Lower lobe of right lung (tissue), 2 donors: ENCODE measurements around the gene EDN2. TPM values are rescaled to one million over a fixed set of nuclear protein-coding genes. Genes with fewer than 3 reads are reported as not detected.

Experiments
- ATAC-seq, 2 donors: fragments of 200-7000 bp; cut with Tn5 transposase; one replicate each; pipeline ENCODE4 v1.9.1; 2020 to 2022; ENCODE audit warnings: mild to moderate bottlenecking in 2 of 2, moderate library complexity in 2 of 2
- DNase-seq: peaks from one replicate; pipeline ENCODE4 v3.0.0-alpha.2; 2020
- H3K27ac ChIP-seq: fragments of 200-600 bp; one replicate; pipeline ENCODE4 v1.8.0; 2022
- H3K27me3 ChIP-seq: fragments of 200-600 bp; one replicate; pipeline ENCODE4 v1.8.0; 2022; ENCODE audit warnings: low read depth
- H3K36me3 ChIP-seq: fragments of 200-600 bp; one replicate; pipeline ENCODE4 v1.8.0; 2022; ENCODE audit warnings: mild to moderate bottlenecking
- H3K4me1 ChIP-seq: fragments of 200-600 bp; one replicate; pipeline ENCODE4 v1.8.0; 2022
- H3K4me3 ChIP-seq: fragments of 200-600 bp; one replicate; pipeline ENCODE4 v1.8.0; 2022; ENCODE audit warnings: mild to moderate bottlenecking
- H3K9me3 ChIP-seq: fragments of 200-600 bp; one replicate; pipeline ENCODE4 v1.8.0; 2022
- CTCF ChIP-seq: fragments of 200-600 bp; IDR thresholded peaks from one replicate; pipeline ENCODE4 v1.8.0; 2022; ENCODE audit warnings: antibody characterized with exemption, mild to moderate bottlenecking
- intact Hi-C: fragments of 100-400 bp; cut with DNase I; formaldehyde crosslinking; loops from one replicate; pipeline ENCODE4 v1.11.0; 2022
- total RNA-seq: library from RNA; stranded (reverse); fragmentation: NEBNext Ultra II Directional; extraction: Animal tissue kit (Norgen Biotek cat#: 25700); gene quantifications from one replicate; pipeline ENCODE4 v1.2.1, GENCODE V29; 2021
- donor health status: DM: no; HTN: yes; CAD: no; lungs with severe emphysema.

The EDN2 gene
- total RNA-seq, 1 donor from 2014 or later, result 2.1 TPM

- no peaks in the 10 kb centered on the region for H3K36me3 ChIP-seq
- intact Hi-C loops, result no loop called here
- peak; percentile 92 for DNase-seq
- no peaks in the 10 kb centered on the region for H3K9me3 ChIP-seq
- H3K4me3 ChIP-seq, result no peak overlapping the region
- ATAC-seq, result peak; percentile 82
- H3K4me1 ChIP-seq, result peaks cover 48% of the 10 kb centered on the region
- TF ChIP-seq CTCF, result no peak
- peak overlapping the region; percentile 91 for H3K27ac ChIP-seq
- no peaks in the 10 kb centered on the region for H3K27me3 ChIP-seq
These were observed 15.9 kb upstream of the EDN2 start for GRCh38 chr1:41500378-41500777.

GRCh38 chr1:41499591-41499990 lies 15.1 kb upstream of the EDN2 start:
- no peaks in the 10 kb centered on the region for H3K36me3 ChIP-seq
- no peak for DNase-seq
- intact Hi-C loops, result no loop called here
- TF ChIP-seq CTCF, result no peak
- H3K27me3 ChIP-seq, result no peaks in the 10 kb centered on the region
- no peak for ATAC-seq
- H3K4me1 ChIP-seq, result peaks cover 49% of the 10 kb centered on the region
- peak overlapping the region; percentile 91 for H3K27ac ChIP-seq
- no peak overlapping the region for H3K4me3 ChIP-seq
- no peaks in the 10 kb centered on the region for H3K9me3 ChIP-seq

GRCh38 chr1:41498804-41499203 lies 14.3 kb upstream of the EDN2 start:
- ATAC-seq, result peak; percentile 28 to 42
- H3K4me1 ChIP-seq, result peaks cover 49% of the 10 kb centered on the region
- intact Hi-C loops, result no loop called here
- H3K4me3 ChIP-seq, result no peak overlapping the region
- TF ChIP-seq CTCF, result no peak
- DNase-seq, result peak; percentile 84
- H3K9me3 ChIP-seq, result no peaks in the 10 kb centered on the region
- H3K36me3 ChIP-seq, result no peaks in the 10 kb centered on the region
- H3K27me3 ChIP-seq, result no peaks in the 10 kb centered on the region
- H3K27ac ChIP-seq, result peak overlapping the region; percentile 91

GRCh38 chr1:41498391-41498790 lies 13.9 kb upstream of the EDN2 start:
- no peak for ATAC-seq
- H3K4me3 ChIP-seq, result no peak overlapping the region
- H3K27me3 ChIP-seq, result no peaks in the 10 kb centered on the region
- intact Hi-C loops, result no loop called here
- DNase-seq, result no peak
- no peaks in the 10 kb centered on the region for H3K9me3 ChIP-seq
- peaks cover 49% of the 10 kb centered on the region for H3K4me1 ChIP-seq
- no peaks in the 10 kb centered on the region for H3K36me3 ChIP-seq
- TF ChIP-seq CTCF, result no peak
- peak overlapping the region; percentile 91 for H3K27ac ChIP-seq

GRCh38 chr1:41497461-41498030 lies 13.1 kb upstream of the EDN2 start:
- ATAC-seq (no peak), DNase-seq (no peak)
- Histone ChIP-seq H3K4me1 (peaks cover 49% of the 10 kb centered on the region), H3K4me3 (no peak overlapping the region), H3K27me3 (no peaks in the 10 kb centered on the region), H3K27ac (peak overlapping the region; percentile 91), H3K36me3 (no peaks in the 10 kb centered on the region), H3K9me3 (no peaks in the 10 kb centered on the region)
- TF ChIP-seq CTCF, result no peak
- intact Hi-C loops, result no loop called here
